Psoas muscle (tissue), 8 donors: ENCODE results near the gene SEC14L6. TPM values are rescaled to one million over a fixed set of nuclear protein-coding genes. Genes with fewer than 3 reads are reported as not detected.

ENCODE experiments used
- ATAC-seq, 4 donors: fragments of 200-7000 bp; cut with Tn5 transposase; one replicate each; pipeline ENCODE4 v1.9.1; 2020; ENCODE audit warnings: moderate library complexity in 3 of 4, mild to moderate bottlenecking in 2 of 4
- DNase-seq, 2 donors: peaks; one replicate each; pipeline ENCODE4 v3.0.0-alpha.2; 2020
- H3K27ac ChIP-seq: fragments of 200-600 bp; one replicate; pipeline ENCODE4 v1.8.0; 2022
- H3K27me3 ChIP-seq, 3 donors: fragments of 200-600 bp in 1 of 3; one replicate each; pipeline versions ENCODE4 v1.6.1 to v1.8.0; 2013 to 2022; ENCODE audit warnings: low read length in 2 of 3, mild to moderate bottlenecking in 2 of 3, moderate library complexity in 1 of 3; ENCODE audit not compliant: insufficient read depth in 3 of 3
- H3K36me3 ChIP-seq, 2 donors: fragments of 200-600 bp in 1 of 2; one replicate each; pipeline versions ENCODE4 v1.6.1 to v1.8.0; 2013 to 2022; ENCODE audit warnings: low read depth in 1 of 2, mild to moderate bottlenecking in 1 of 2, moderate library complexity in 1 of 2; ENCODE audit not compliant: insufficient read depth in 1 of 2
- H3K4me1 ChIP-seq: fragments of 200-600 bp; one replicate; pipeline ENCODE4 v1.8.0; 2022
- H3K4me3 ChIP-seq: fragments of 200-600 bp; one replicate; pipeline ENCODE4 v1.8.0; 2022; ENCODE audit warnings: mild to moderate bottlenecking
- H3K9me3 ChIP-seq: fragments of 200-600 bp; one replicate; pipeline ENCODE4 v1.8.0; 2022
- CTCF ChIP-seq: fragments of 200-600 bp; IDR thresholded peaks from one replicate; pipeline ENCODE4 v1.8.0; 2022; ENCODE audit warnings: antibody characterized with exemption
- WGBS, 3 donors: extraction: QIAGEN DNeasy Blood & Tissue Kit; methylation state at CpG; one replicate each; pipeline versions ENCODE4 v1.1.6 to v1.1.7; 2013; 5-methylcytosine and 5-hydroxymethylcytosine counted together
- intact Hi-C, 2 donors: fragments of 100-400 bp; cut with DNase I; formaldehyde crosslinking; loops; one replicate each; pipeline versions ENCODE4 v1.11.0 to v1.14.2; 2022
- polyA plus RNA-seq, 3 donors: library from polyadenylated mRNA; stranded (reverse); fragments of 200-250 nt; gene quantifications; one replicate each; pipeline ENCODE4 v1.2.3, GENCODE V29; 2013
- total RNA-seq, 4 donors: library from RNA; stranded (reverse); fragmentation: NEBNext Ultra II Directional in 2 of 4; extraction: Animal tissue kit (Norgen Biotek cat#: 25700) in 2 of 4; gene quantifications; one replicate each; pipeline versions ENCODE4 v1.2.1 to v1.2.4, GENCODE V29; 2021 to 2023
- donor health status: healthy with polysubstance abuse.
- donor health status: DM: no; HTN: no; CAD: no; lungs with moderate emphysema.
- donor health status: Bipolar disorder and iron deficiency.
- donor health status: healthy.
- donor health status: DM: yes; HTN: yes; CAD: no.
- donor health status: DM: no; HTN: no; CAD: no.
- donor health status: DM: no; HTN: no; CAD: no.
- donor health status: DM: yes; HTN: yes; CAD: no.

Gene SEC14L6
- total and polyA plus RNA-seq, 7 donors, result not detected

DNA sequence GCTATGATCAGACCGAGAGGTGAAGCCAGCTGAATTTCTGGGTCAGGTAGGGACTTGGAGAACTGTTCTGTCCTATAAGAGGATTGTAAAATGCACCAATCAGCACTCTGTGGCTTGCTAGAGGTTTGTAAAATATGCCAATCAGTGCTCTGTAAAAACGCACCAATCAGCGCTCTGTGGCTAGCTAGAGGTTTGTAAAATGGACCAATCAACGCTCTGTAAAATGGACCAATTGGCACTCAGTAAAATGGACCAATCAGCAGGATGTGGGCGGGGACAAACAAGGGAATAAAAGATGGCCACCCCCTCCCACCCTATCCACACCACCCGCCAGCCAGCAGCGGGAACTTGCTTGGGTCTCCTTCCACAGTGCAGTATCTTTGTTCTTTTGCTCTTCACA is 34.6 kb downstream of the SEC14L6 start:
- H3K4me1 ChIP-seq, result no peaks in the 10 kb centered on the region
- no peaks in the 10 kb centered on the region for H3K36me3 ChIP-seq
- WGBS, 3 donors, result 83 to 89% (median 86%) methylated on average over 7 of the region's 7 CpGs
- no peak overlapping the region for H3K4me3 ChIP-seq
- no peak overlapping the region for H3K27ac ChIP-seq
- TF ChIP-seq CTCF, result no peak
- H3K9me3 ChIP-seq, result no peaks in the 10 kb centered on the region
- ATAC-seq (no peak), DNase-seq (no peak)
- intact Hi-C loops, result loop anchor here in 1 of 2 donors (10.0 kb wide), 1 partner anchor 63 kb away; the partner anchor contains the start of gene GAL3ST1
- peaks cover 0 to 26% (median 0%) of the 10 kb centered on the region in 3 donors for H3K27me3 ChIP-seq

DNA sequence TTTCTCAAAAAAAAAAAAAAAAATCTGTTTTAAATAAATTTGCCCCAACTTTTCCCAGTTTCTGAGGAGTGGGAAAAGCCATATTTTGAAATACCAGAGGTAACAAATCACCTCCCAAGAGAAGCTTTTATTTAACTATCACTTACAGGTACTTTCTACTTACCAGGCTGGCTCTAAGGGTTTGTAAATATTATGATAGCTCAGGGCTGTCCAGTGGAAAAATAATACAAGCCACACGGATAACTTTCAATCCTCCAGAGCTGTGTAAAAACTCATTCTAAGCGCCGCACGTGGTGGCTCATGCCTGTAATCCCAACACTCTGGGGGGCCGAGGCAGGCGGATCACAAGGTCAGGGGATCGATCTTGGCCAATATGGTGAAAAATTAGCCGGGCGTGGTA is 35.4 kb downstream of the SEC14L6 start:
- no peaks in the 10 kb centered on the region for H3K9me3 ChIP-seq
- peaks cover 0 to 34% (median 2%) of the 10 kb centered on the region in 3 donors for H3K27me3 ChIP-seq
- intact Hi-C loops, result loop anchor here in 1 of 2 donors (10.0 kb wide), 1 partner anchor 64 kb away; the partner anchor contains the start of gene GAL3ST1
- H3K27ac ChIP-seq, result no peak overlapping the region
- TF ChIP-seq CTCF, result no peak
- H3K36me3 ChIP-seq, result no peaks in the 10 kb centered on the region
- no peak overlapping the region for H3K4me3 ChIP-seq
- no peaks in the 10 kb centered on the region for H3K4me1 ChIP-seq
- ATAC-seq (no peak), DNase-seq (no peak)
- WGBS, 3 donors, result 71 to 78% (median 73%) methylated on average over 9 of the region's 9 CpGs

- Histone ChIP-seq H3K4me1 (no peaks in the 10 kb centered on the region), H3K27me3 (peaks cover 0 to 63% (median 16%) of the 10 kb centered on the region in 3 donors), H3K36me3 (no peaks in the 10 kb centered on the region), H3K27ac (no peak overlapping the region), H3K9me3 (no peaks in the 10 kb centered on the region), H3K4me3 (no peak overlapping the region)
- DNase-seq (no peak), ATAC-seq (no peak)
- intact Hi-C loops, result no loop called here
- WGBS, 3 donors, result 56 to 93% (median 90%) methylated on average over 5 of the region's 5 CpGs
- TF ChIP-seq CTCF, result no peak
These were observed 38.3 kb downstream of the SEC14L6 start for GRCh38 chr22:30508216-30508615.

DNA sequence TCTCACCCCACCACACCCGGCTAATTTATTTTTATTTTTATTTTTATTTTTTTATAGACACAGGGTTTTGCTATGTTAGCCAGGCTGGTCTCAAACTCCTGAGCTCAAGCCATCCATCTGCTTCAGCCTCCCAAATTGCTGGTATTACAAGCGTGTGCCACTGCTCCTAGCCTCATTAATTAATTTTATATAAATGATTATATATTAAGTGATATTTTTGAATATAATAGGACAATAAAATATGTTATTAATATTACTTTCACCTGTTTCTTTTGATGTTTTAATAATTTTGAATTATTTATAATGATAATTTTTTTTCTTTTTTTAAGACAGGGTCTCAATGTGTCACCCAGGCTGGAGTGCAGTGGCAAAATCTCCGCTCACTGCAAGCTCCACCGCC is 38.9 kb downstream of the SEC14L6 start:
- no peak for TF ChIP-seq CTCF

GRCh38 chr22:30506507-30506968 is 40.0 kb downstream of the SEC14L6 start:
- no peak for ATAC-seq
- DNase-seq, result no peak
- intact Hi-C loops, result no loop called here

More for the DNA sequence above, 38.9 kb downstream of the SEC14L6 start:
- 76 to 87% (median 80%) methylated on average over 4 of the region's 4 CpGs for WGBS, 3 donors
- intact Hi-C loops, result no loop called here
- Histone ChIP-seq H3K9me3 (no peaks in the 10 kb centered on the region), H3K27me3 (peaks cover 0 to 68% (median 16%) of the 10 kb centered on the region in 3 donors), H3K36me3 (no peaks in the 10 kb centered on the region), H3K4me1 (no peaks in the 10 kb centered on the region), H3K27ac (no peak overlapping the region), H3K4me3 (no peak overlapping the region)
- no peak for ATAC-seq
- DNase-seq, result no peak

More at GRCh38 chr22:30506507-30506968, 40.0 kb downstream of the SEC14L6 start:
- H3K27me3 ChIP-seq, result peaks cover 0 to 73% (median 16%) of the 10 kb centered on the region in 3 donors
- no peak overlapping the region for H3K27ac ChIP-seq
- TF ChIP-seq CTCF, result no peak
- H3K9me3 ChIP-seq, result no peaks in the 10 kb centered on the region
- no peaks in the 10 kb centered on the region for H3K4me1 ChIP-seq
- H3K4me3 ChIP-seq, result no peak overlapping the region
- H3K36me3 ChIP-seq, result no peaks in the 10 kb centered on the region
- 43 to 56% (median 49%) methylated on average over 8 of the region's 8 CpGs for WGBS, 3 donors
